Prostate gland (tissue), 2 donors: ENCODE results near the gene KSR2. TPM values are rescaled to one million over a fixed set of nuclear protein-coding genes. Genes with fewer than 3 reads are reported as not detected.

Experiments used
- DNase-seq: peaks from one replicate; pipeline ENCODE4 v3.0.0-alpha.2; 2019; ENCODE audit warnings: low spot score
- H3K27ac ChIP-seq, 2 donors: fragments of 200-600 bp; sonication (generic); 2 replicates each; pipeline ENCODE4 v1.5.1; 2017 to 2019
- H3K27me3 ChIP-seq: fragments of 200-600 bp; sonication (generic); replicated peaks from 2 replicates; pipeline ENCODE4 v1.5.1; 2019; ENCODE audit not compliant: insufficient read depth
- H3K36me3 ChIP-seq, 2 donors: fragments of 200-600 bp; sonication (generic); 1 replicate in 1 of 2; 2 replicates in 1 of 2; pipeline versions ENCODE4 v1.5.1 to v1.8.1; 2017 to 2019
- H3K4me1 ChIP-seq: fragments of 200-600 bp; sonication (generic); replicated peaks from 2 replicates; pipeline ENCODE4 v1.5.1; 2019
- H3K4me3 ChIP-seq, 2 donors: fragments of 200-600 bp; sonication (generic); 2 replicates each; pipeline ENCODE4 v1.5.1; 2017 to 2019
- H3K9me3 ChIP-seq: fragments of 200-600 bp; sonication (generic); 2 replicates; pipeline ENCODE4 v1.5.1; 2017
- POLR2A ChIP-seq: fragments of 450-650 bp; IDR thresholded peaks from one replicate; pipeline ENCODE4 v1.6.1; 2016; ENCODE audit warnings: antibody characterized with exemption, mild to moderate bottlenecking
- POLR2AphosphoS5 ChIP-seq: sonication (generic); formaldehyde crosslinking; IDR thresholded peaks from one replicate; pipeline ENCODE4 v1.6.1; 2017; ENCODE audit warnings: antibody characterized with exemption
- WGBS: methylation state at CpG from one replicate; pipeline ENCODE4 v1.1.5; 2018; 5-methylcytosine and 5-hydroxymethylcytosine counted together
- intact Hi-C: fragments of 100-400 bp; cut with DNase I; formaldehyde crosslinking; loops from one replicate; pipeline ENCODE4 v1.14.2; 2022
- total RNA-seq, 2 donors: library from RNA; depleted of rRNA; stranded (reverse); fragments of >200 nt; gene quantifications; one replicate each; pipeline ENCODE4 v1.1.0, GENCODE V29; 2016
- TF ChIP-seq, protein P1 (sequence below), 4 experiments: fragments of 200-600 bp in 2 of 4; fragments of 450-650 bp in 2 of 4; sonication (generic) in 2 of 4; IDR thresholded peaks; 1 replicate in 3 of 4; 2 replicates in 1 of 4; pipeline ENCODE4 v1.5.1; 2016 to 2019; ENCODE audit warnings: antibody characterized with exemption in 4 of 4, mild to moderate bottlenecking in 2 of 4, moderate library complexity in 2 of 4

Gene KSR2
- total RNA-seq, 2 donors from 2014 or later: 1.0 to 1.7 TPM

- Histone ChIP-seq H3K9me3 (no peaks in the 10 kb centered on the region), H3K36me3 (no peaks in the 10 kb centered on the region), H3K27me3 (no peaks in the 10 kb centered on the region), H3K4me1 (no peaks in the 10 kb centered on the region), H3K27ac (no peak overlapping the region), H3K4me3 (no peak overlapping the region)
- no peak for TF ChIP-seq POLR2AphosphoS5
- intact Hi-C loops: no loop called here
- no peak for DNase-seq
- 87% methylated on average over 4 of the region's 4 CpGs for WGBS
These were observed 1.5 kb upstream of the KSR2 start for GRCh38 chr12:117970334-117970733.

DNA sequence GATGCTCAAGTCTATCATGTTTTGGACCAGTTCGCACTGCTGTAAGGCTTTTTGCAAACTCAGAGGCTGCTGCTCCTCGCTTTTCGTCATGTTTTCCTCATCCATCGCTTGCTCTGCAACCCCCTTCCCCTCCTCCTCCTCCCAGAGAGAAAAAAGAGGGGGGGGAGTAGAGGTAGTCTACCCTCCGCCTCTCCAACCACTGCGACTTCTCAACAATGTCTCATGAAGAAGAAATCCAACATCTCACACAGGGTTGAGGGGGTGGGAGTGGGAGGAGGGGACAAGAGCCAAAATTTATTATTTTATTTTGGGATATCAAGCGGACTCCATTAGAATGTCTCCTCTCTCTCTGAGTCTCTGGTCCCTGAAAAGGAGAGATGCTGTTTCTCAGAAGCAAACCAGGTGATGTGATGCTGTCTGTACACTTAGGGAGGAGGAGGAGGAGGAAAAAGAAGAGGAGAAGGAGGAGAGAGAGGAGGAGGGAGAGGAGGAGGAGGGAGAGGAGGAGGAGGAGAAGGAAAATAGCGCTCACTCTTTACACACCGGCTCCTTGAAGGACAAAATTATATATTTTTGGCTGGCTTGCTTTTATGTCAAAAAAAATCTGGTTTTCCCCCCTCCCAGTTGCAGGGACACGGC, 520 bp downstream of the KSR2 start:
- Histone ChIP-seq H3K4me1 (no peaks in the 10 kb centered on the region), H3K36me3 (no peaks in the 10 kb centered on the region), H3K27ac (peak overlapping the region; percentile 69 to 77), H3K9me3 (no peaks in the 10 kb centered on the region), H3K27me3 (no peaks in the 10 kb centered on the region), H3K4me3 (peak overlapping the region; percentile 51 to 58)
- DNase-seq: no peak
- intact Hi-C loops: no loop called here
- WGBS: 3% methylated on average over 10 of the region's 10 CpGs
- TF ChIP-seq, protein P1, sequence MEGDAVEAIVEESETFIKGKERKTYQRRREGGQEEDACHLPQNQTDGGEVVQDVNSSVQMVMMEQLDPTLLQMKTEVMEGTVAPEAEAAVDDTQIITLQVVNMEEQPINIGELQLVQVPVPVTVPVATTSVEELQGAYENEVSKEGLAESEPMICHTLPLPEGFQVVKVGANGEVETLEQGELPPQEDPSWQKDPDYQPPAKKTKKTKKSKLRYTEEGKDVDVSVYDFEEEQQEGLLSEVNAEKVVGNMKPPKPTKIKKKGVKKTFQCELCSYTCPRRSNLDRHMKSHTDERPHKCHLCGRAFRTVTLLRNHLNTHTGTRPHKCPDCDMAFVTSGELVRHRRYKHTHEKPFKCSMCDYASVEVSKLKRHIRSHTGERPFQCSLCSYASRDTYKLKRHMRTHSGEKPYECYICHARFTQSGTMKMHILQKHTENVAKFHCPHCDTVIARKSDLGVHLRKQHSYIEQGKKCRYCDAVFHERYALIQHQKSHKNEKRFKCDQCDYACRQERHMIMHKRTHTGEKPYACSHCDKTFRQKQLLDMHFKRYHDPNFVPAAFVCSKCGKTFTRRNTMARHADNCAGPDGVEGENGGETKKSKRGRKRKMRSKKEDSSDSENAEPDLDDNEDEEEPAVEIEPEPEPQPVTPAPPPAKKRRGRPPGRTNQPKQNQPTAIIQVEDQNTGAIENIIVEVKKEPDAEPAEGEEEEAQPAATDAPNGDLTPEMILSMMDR (IDR thresholded peaks at IDR 0.05): no peak
- TF ChIP-seq POLR2AphosphoS5 (no peak), POLR2A (no peak)

GRCh38 chr12:117967512-117967911, 1.3 kb downstream of the KSR2 start:
- Histone ChIP-seq H3K27me3 (no peaks in the 10 kb centered on the region), H3K4me1 (no peaks in the 10 kb centered on the region), H3K27ac (no peak overlapping the region), H3K36me3 (no peaks in the 10 kb centered on the region), H3K4me3 (no peak overlapping the region), H3K9me3 (no peaks in the 10 kb centered on the region)
- intact Hi-C loops: no loop called here
- DNase-seq: no peak
- WGBS: 32% methylated on average over 12 of the region's 12 CpGs
- TF ChIP-seq, protein P1 (IDR thresholded peaks at IDR 0.05): no peak
- no peak for TF ChIP-seq POLR2AphosphoS5
- no peak for TF ChIP-seq POLR2A

GRCh38 chr12:117967043-117967442, 1.7 kb downstream of the KSR2 start:
- no peaks in the 10 kb centered on the region for H3K36me3 ChIP-seq
- intact Hi-C loops: no loop called here
- H3K4me3 ChIP-seq: no peak overlapping the region
- no peaks in the 10 kb centered on the region for H3K9me3 ChIP-seq
- no peaks in the 10 kb centered on the region for H3K4me1 ChIP-seq
- no peak overlapping the region for H3K27ac ChIP-seq
- TF ChIP-seq POLR2AphosphoS5 (no peak), POLR2A (no peak)
- TF ChIP-seq, protein P1 (IDR thresholded peaks at IDR 0.05): no peak
- no peaks in the 10 kb centered on the region for H3K27me3 ChIP-seq
- WGBS: 61% methylated on average over 4 of the region's 4 CpGs
- no peak for DNase-seq

- Histone ChIP-seq H3K27me3 (no peaks in the 10 kb centered on the region), H3K27ac (no peak overlapping the region), H3K36me3 (no peaks in the 10 kb centered on the region), H3K4me1 (no peaks in the 10 kb centered on the region), H3K4me3 (no peak overlapping the region), H3K9me3 (no peaks in the 10 kb centered on the region)
- intact Hi-C loops: no loop called here
- 54% methylated on average over 9 of the region's 9 CpGs for WGBS
- DNase-seq: no peak
- TF ChIP-seq POLR2AphosphoS5 (no peak), POLR2A (no peak)
- TF ChIP-seq, protein P1 (IDR thresholded peaks at IDR 0.05): no peak
These were observed 2.3 kb downstream of the KSR2 start for GRCh38 chr12:117966511-117966910.
